DOHH2 (cell line): ENCODE data around the gene SLC15A2.

ENCODE experiments used
- EZH2phosphoT487 ChIP-seq: fragments of 200-600 bp; sonication (generic); IDR thresholded peaks from 2 replicates; pipeline ENCODE4 v1.6.1; 2017; ENCODE audit warnings: borderline replicate concordance, mild to moderate bottlenecking, antibody characterized with exemption, low read length, moderate library complexity, mixed read lengths
- TF ChIP-seq, protein P1 (sequence below): fragments of 200-600 bp; sonication (generic); IDR thresholded peaks from one replicate; pipeline ENCODE4 v1.5.1; 2014; ENCODE audit warnings: antibody characterized with exemption, mild to moderate bottlenecking, low read depth, low read length; ENCODE audit not compliant: poor library complexity, severe bottlenecking

DNA sequence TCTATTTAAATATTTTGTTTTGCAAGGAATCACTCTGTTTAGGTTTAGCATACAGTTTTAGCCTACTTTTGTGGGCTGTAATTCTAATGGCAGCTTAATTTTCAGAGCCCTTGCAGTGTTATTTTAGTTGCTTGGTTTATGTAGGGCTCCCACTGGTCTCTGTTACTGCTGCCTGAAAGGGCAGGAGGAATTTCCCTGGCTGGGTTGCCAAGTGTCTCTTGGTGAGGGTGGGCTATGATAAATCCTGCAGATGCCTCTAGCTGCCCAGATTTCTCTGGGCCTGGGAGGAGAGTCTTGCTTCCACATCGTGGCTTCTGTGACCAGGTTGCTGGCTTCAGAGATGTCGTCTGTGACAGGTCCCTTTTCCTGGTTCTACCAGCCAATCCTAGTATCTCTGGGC is 91.6 kb downstream of the SLC15A2 start:
- TF ChIP-seq, protein P1, sequence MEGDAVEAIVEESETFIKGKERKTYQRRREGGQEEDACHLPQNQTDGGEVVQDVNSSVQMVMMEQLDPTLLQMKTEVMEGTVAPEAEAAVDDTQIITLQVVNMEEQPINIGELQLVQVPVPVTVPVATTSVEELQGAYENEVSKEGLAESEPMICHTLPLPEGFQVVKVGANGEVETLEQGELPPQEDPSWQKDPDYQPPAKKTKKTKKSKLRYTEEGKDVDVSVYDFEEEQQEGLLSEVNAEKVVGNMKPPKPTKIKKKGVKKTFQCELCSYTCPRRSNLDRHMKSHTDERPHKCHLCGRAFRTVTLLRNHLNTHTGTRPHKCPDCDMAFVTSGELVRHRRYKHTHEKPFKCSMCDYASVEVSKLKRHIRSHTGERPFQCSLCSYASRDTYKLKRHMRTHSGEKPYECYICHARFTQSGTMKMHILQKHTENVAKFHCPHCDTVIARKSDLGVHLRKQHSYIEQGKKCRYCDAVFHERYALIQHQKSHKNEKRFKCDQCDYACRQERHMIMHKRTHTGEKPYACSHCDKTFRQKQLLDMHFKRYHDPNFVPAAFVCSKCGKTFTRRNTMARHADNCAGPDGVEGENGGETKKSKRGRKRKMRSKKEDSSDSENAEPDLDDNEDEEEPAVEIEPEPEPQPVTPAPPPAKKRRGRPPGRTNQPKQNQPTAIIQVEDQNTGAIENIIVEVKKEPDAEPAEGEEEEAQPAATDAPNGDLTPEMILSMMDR, result no peak
- TF ChIP-seq EZH2phosphoT487, result no peak
